GM12872 (cell line): ENCODE data around the gene F10.

ENCODE experiments used
- TF ChIP-seq, protein P1 (sequence below): IDR thresholded peaks from 3 replicates; pipeline ENCODE4 v1.5.1; 2011; ENCODE audit warnings: low read depth, mild to moderate bottlenecking, low read length, moderate library complexity; ENCODE audit not compliant: insufficient read depth

The F10 gene

DNA sequence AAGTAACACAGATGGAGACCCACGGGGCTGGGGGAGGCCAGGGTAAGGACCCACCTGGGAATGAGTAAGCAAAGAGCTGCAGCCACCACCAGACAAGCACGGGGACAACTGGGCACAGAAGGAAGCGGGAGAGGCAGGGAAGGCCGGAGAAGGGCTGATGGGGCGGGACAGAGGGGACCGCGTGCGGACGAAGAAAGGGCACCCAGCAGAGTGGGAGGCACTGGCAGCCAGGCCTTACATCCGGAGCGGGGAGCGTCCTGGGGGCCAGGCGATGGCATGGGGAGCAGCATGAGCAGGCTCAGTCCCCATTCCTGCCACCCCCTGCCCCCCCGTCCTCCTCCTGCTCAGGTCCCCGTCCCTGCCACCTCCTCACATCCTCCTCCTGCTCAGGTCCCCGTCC, 38.8 kb downstream of the F10 start:
- TF ChIP-seq, protein P1, sequence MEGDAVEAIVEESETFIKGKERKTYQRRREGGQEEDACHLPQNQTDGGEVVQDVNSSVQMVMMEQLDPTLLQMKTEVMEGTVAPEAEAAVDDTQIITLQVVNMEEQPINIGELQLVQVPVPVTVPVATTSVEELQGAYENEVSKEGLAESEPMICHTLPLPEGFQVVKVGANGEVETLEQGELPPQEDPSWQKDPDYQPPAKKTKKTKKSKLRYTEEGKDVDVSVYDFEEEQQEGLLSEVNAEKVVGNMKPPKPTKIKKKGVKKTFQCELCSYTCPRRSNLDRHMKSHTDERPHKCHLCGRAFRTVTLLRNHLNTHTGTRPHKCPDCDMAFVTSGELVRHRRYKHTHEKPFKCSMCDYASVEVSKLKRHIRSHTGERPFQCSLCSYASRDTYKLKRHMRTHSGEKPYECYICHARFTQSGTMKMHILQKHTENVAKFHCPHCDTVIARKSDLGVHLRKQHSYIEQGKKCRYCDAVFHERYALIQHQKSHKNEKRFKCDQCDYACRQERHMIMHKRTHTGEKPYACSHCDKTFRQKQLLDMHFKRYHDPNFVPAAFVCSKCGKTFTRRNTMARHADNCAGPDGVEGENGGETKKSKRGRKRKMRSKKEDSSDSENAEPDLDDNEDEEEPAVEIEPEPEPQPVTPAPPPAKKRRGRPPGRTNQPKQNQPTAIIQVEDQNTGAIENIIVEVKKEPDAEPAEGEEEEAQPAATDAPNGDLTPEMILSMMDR, result no peak

DNA sequence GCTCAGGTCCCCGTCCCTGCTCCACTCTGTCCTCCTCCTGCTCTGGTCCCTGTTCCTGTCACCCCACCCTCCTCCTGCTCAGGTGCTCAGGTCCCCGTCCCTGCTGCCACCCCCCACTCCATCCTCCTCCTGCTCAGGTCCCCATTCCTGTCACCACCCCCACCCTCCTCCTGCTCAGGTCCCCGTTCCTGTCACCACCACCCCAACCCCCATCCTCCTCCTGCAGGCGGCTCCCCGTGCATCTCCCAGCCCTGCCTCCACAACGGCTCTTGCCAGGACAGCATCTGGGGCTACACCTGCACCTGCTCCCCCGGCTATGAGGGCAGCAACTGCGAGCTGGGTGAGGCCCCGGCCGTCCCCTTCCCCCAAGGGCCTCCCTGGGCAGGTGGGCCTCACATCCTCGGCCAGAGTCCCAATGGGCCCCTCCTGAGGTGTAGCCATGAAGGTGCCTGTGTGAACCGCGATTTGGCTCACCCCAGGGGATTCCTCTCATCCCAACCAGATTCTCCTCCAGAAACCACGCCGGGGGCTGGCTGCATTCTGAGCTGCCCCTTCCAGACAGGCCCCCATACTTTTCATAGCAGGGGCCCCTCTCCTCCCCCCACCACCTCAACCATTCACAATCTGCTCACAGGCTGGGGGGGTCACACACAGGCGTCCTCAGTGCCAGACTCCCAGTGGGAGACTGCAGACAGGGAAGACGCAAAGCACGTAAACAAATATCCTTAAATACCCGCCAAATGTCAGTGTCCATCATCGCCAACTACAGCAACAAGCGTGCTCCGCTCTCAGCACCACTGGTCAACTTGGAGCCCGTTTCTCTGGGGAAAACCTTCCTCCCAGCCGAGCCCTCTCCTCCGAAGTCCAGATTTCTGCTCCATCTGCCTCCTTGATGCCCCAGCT, 40.4 kb downstream of the F10 start:
- TF ChIP-seq, protein P1, result no peak

DNA sequence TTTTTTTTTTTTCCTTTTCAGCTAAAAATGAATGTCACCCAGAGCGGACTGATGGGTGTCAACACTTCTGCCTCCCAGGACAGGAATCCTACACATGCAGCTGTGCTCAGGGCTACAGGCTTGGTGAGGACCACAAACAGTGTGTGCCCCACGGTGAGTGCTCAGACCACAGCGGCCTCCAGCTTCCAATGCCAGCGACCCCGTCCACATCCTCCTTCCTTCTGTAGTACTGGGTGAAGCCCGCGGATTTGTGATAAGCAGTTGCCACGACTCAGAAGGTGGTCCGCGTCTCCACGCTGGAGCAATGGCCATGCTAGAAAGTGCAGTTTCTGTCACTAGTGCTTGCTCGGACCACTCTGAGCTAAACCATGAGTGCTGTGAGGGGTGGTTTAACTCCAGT, 41.9 kb downstream of the F10 start:
- TF ChIP-seq, protein P1, result no peak

DNA sequence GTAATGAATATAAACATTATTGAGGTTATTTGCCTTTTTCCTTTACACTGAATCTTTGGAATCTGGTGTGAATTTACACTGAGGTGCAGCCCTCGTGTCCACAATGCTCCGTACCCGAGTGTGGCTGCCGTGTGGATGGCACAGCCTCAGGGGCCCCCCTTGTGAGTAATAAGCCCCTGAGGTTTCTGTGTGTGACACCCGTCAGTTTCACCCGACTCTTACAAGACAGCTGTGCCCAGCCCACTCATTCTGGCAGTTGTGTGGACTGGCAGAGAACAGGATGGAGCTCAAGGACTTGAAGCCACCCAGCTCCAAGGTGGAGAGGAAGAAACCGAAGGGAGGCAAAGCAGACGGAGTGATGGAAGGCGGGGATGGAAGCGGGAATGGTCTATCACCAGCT, 43.7 kb downstream of the F10 start:
- TF ChIP-seq, protein P1, result no peak

DNA sequence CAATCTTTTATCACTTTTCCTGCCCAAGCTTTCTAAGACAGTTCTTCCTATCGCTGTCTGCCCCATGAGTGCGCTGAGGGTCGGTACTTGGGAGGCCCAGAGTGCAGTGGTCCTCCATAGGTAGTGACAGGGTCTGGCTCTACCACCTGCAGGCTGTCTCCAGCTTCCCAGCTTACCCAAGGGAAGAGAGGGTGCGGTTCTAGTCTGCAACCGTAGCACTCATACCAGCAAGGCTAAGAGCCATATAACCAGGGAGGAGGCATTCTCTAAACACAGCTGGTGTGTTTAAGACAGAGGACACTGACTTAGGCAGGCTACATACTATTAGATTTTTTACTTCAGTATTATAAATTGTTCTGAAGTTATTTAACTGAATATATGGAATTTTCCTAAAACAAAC, 44.1 kb downstream of the F10 start:
- TF ChIP-seq, protein P1, result no peak

DNA sequence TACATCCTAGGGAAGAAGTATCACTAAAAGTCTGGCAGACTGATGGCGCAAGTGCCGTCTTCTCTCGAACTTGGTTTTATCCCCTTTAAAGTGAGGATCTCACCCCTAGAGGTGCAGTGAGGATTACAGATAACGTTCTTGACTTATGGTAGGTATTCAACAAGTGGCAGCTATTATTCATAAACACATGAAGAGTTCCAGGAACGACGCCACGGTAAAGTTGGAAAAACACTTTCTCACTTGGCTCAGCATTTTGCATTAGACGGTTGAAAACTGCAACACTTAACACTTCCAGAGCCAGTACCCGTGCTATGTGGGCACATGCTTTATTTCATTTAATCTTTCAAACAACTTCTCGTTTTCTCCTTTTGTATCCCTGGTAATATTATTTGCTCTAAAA, 44.6 kb downstream of the F10 start:
- TF ChIP-seq, protein P1, result no peak

DNA sequence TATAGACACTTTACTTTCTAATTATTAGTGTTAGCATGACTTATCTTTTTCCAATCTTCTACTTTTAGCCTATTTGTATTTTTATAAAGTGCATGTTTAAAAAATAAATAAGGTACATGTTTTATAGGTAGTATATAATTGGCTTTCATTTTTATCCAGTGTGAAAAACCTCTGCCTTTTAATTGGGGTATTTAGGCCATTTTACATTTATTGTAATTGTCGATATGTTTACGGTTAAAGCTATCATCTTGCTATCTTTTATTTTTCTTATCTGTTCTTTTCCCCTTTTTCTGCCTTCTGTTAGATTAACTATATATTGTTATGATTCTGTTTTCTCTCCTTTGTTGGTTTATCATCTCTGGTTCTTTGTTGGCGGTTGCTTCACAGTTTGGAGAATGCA, 45.0 kb downstream of the F10 start:
- TF ChIP-seq, protein P1, result no peak
